ENCODE results near the gene HOXB7.

HOXB7 gene

GRCh38 chr17:48623583-48623982 is 12.8 kb upstream of the HOXB7 start:
- no peak for DNase-seq (ENCODE audit: low read depth)

- no peak for DNase-seq (ENCODE audit: low read depth)
These were observed 12.0 kb upstream of the HOXB7 start for GRCh38 chr17:48622857-48623256.

GRCh38 chr17:48621410-48622392 is 10.9 kb upstream of the HOXB7 start:
- no peak for DNase-seq (ENCODE audit: low read depth)

GRCh38 chr17:48620461-48621139 is 9.8 kb upstream of the HOXB7 start:
- no peak for DNase-seq (ENCODE audit: low read depth)

GRCh38 chr17:48619826-48620449 is 9.1 kb upstream of the HOXB7 start:
- no peak for DNase-seq (ENCODE audit: low read depth)

- peak; percentile 84 for DNase-seq (ENCODE audit: low read depth)
These were observed 7.6 kb upstream of the HOXB7 start for GRCh38 chr17:48618256-48618896.

- DNase-seq (ENCODE audit: low read depth): no peak
These were observed 6.8 kb upstream of the HOXB7 start for GRCh38 chr17:48617471-48618255.

- DNase-seq (ENCODE audit: low read depth): no peak
These were observed 6.1 kb upstream of the HOXB7 start for GRCh38 chr17:48616717-48617470.

GRCh38 chr17:48615963-48616716 is 5.3 kb upstream of the HOXB7 start:
- DNase-seq (ENCODE audit: low read depth): no peak

GRCh38 chr17:48615047-48615962 is 4.5 kb upstream of the HOXB7 start, which contains the start of gene HOXB8:
HOXB8 (minus strand) TSS chr17:48615292; CDS start chr17:48614704, 588 bp downstream.
- no peak for DNase-seq (ENCODE audit: low read depth)

GRCh38 chr17:48613862-48614694 is 3.3 kb upstream of the HOXB7 start:
- DNase-seq (ENCODE audit: low read depth): no peak

- no peak for DNase-seq (ENCODE audit: low read depth)
These were observed 2.3 kb upstream of the HOXB7 start for GRCh38 chr17:48612854-48613691.

GRCh38 chr17:48612456-48612853 is 1.6 kb upstream of the HOXB7 start:
- no peak for DNase-seq (ENCODE audit: low read depth)

- DNase-seq (ENCODE audit: low read depth): no peak
These were observed 1.1 kb upstream of the HOXB7 start for GRCh38 chr17:48611681-48612455.

GRCh38 chr17:48611213-48611612 is 396 bp upstream of the HOXB7 start:
- no peak for DNase-seq (ENCODE audit: low read depth)

- no peak for DNase-seq (ENCODE audit: low read depth)
These were observed 997 bp downstream of the HOXB7 start for GRCh38 chr17:48609759-48610281.
